SH-SY5Y (cell line): ENCODE results near the gene SLC38A3.

Source experiments
- GATA2 ChIP-seq: IDR thresholded peaks from 2 replicates; pipeline ENCODE4 v1.6.1; 2011; ENCODE audit warnings: mild to moderate bottlenecking, low read depth, low read length
- GATA3 ChIP-seq: IDR thresholded peaks from 2 replicates; pipeline ENCODE4 v1.6.1; 2011; ENCODE audit warnings: low read depth, mild to moderate bottlenecking, low read length, moderate library complexity

GRCh38 chr3:50210510-50211367 lies 5.7 kb downstream of the SLC38A3 start:
- TF ChIP-seq GATA2 = no peak
- TF ChIP-seq GATA3 = no peak
